ENCODE measurements around the gene MME.

MME gene

GRCh38 chr3:155135003-155135402 lies 54.9 kb downstream of the MME start:
- no peak overlapping the region for H3K4me3 ChIP-seq (ENCODE audit: low read length)
- TF ChIP-seq CTCF (conservative IDR thresholded peaks at IDR 0.05; ENCODE audit: low read length) = no peak
- no peak for DNase-seq (ENCODE audit: low read depth)

GRCh38 chr3:155138677-155139076 lies 58.6 kb downstream of the MME start:
- H3K4me3 ChIP-seq (ENCODE audit: low read length) = no peak overlapping the region
- no peak for TF ChIP-seq CTCF (conservative IDR thresholded peaks at IDR 0.05; ENCODE audit: low read length)
- no peak for DNase-seq (ENCODE audit: low read depth)

- no peak overlapping the region for H3K4me3 ChIP-seq (ENCODE audit: low read length)
- no peak for DNase-seq (ENCODE audit: low read depth)
- no peak for TF ChIP-seq CTCF (conservative IDR thresholded peaks at IDR 0.05; ENCODE audit: low read length)
Observed at GRCh38 chr3:155147588-155147987, 67.5 kb downstream of the MME start.

GRCh38 chr3:155149494-155149893 lies 69.4 kb downstream of the MME start:
- no peak for DNase-seq (ENCODE audit: low read depth)
- TF ChIP-seq CTCF (conservative IDR thresholded peaks at IDR 0.05; ENCODE audit: low read length) = no peak
- no peak overlapping the region for H3K4me3 ChIP-seq (ENCODE audit: low read length)

- no peak overlapping the region for H3K4me3 ChIP-seq (ENCODE audit: low read length)
- TF ChIP-seq CTCF (conservative IDR thresholded peaks at IDR 0.05; ENCODE audit: low read length) = no peak
- DNase-seq (ENCODE audit: low read depth) = no peak
Observed at GRCh38 chr3:155153242-155154186, 73.4 kb downstream of the MME start.

GRCh38 chr3:155154255-155154654 lies 74.1 kb downstream of the MME start:
- H3K4me3 ChIP-seq (ENCODE audit: low read length) = no peak overlapping the region
- DNase-seq (ENCODE audit: low read depth) = peak; percentile 21
- no peak for TF ChIP-seq CTCF (conservative IDR thresholded peaks at IDR 0.05; ENCODE audit: low read length)

All from AG10803 (cell line).